AG04450 (cell line): ENCODE results near the gene FAIM. TPM values are rescaled to one million over a fixed set of nuclear protein-coding genes. Genes with fewer than 3 reads are reported as not detected.
"Not testable (repeated sequence)": the region's sequence is repeated elsewhere in the genome, so short reads cannot be mapped to it uniquely, and the experiment has no call there.

Experiments used
- CTCF ChIA-PET: fragments of 300-600, 350-600 bp; formaldehyde crosslinking; extraction: SDS; loops from one replicate; lab custom pipeline; 2022; ENCODE audit warnings: antibody characterized with exemption, inconsistent platforms; lab: Charles Lee
- POLR2A ChIA-PET: fragments of 350-600 bp; formaldehyde crosslinking; extraction: SDS; loops from one replicate; lab custom pipeline; 2021; ENCODE audit warnings: antibody characterized with exemption, inconsistent platforms; lab: Yijun Ruan, JAX
- DNase-seq: peaks from one replicate; pipeline ENCODE4 v3.0.0-alpha.2; 2011; ENCODE audit warnings: low read depth, low spot score
- H3K27ac ChIP-seq: one replicate; pipeline ENCODE4 v1.5.1; 2012; ENCODE audit warnings: low read depth, low read length, control low read depth
- H3K27me3 ChIP-seq: one replicate; pipeline ENCODE4 v1.6.0; 2012; ENCODE audit warnings: low read length; ENCODE audit not compliant: control insufficient read depth, insufficient read depth
- H3K4me3 ChIP-seq: 2 replicates; pipeline ENCODE4 v1.5.1; 2011; ENCODE audit warnings: mild to moderate bottlenecking, low read depth, low read length, control low read depth
- H3K9me3 ChIP-seq: 2 replicates; pipeline ENCODE4 v1.5.1; 2012; ENCODE audit warnings: low read length; ENCODE audit not compliant: control insufficient read depth, insufficient read depth
- CTCF ChIP-seq: IDR thresholded peaks from 2 replicates; pipeline ENCODE4 v1.5.1; 2011; ENCODE audit warnings: low read depth, low read length, control low read depth, inconsistent platforms
- polyA plus RNA-seq: library from polyadenylated mRNA; depleted of rRNA; stranded (reverse); fragments of >200 nt; gene quantifications from 2 replicates; pipeline ENCODE4 v1.2.3, GENCODE V29; 2011

Gene FAIM
- polyA plus RNA-seq, 1 experiment: 5.7 TPM

GRCh38 chr3:138598534-138598933, 10.0 kb upstream of the FAIM start:
- CTCF ChIA-PET: interaction anchor here (0.6 to 5.7 kb wide), 5 partner anchors 40 to 513 kb away, joined by 3 to 72 read pairs (median 5); no protein-coding TSS in a partner anchor
- POLR2A ChIA-PET: interaction anchor here (1.6 kb wide), 1 partner anchor 10 kb away, joined by 4 read pairs; the partner anchor contains the start of gene FAIM
- H3K4me3 ChIP-seq: no peak overlapping the region

DNA sequence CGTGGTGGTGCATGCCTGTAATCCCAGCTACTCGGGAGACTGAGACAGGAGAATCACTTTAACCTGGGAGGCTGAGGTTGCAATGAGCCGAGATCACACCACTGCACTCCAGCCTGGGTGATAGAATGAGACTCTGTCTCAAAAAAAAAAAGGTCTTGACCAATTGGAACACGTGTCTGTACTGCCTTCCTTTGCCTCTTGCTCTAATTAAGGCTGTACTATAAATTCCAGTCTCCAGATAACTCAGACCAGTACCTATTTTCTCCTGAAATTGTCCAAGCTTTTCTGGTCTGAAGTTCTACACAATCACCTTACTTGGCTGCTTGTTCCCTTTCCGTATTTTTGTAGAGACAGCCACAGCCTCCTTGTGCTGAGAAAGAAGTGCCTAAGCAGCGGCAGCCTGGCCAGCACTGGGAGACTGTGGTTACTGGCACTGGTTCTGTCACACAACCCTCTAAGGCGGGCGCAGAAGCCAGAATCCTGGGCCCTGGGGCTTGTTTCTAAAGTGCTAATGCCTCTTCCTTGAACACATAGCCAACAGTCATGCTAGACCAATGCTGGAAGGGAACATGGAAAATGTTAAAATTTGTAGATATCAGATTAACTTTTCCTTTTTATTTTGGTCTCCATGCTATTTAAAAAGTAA, 8.3 kb upstream of the FAIM start:
- H3K9me3 ChIP-seq: peaks cover 10% of the 10 kb centered on the region
- no peak overlapping the region for H3K27ac ChIP-seq
- no peak for TF ChIP-seq CTCF
- H3K27me3 ChIP-seq: no peaks in the 10 kb centered on the region
- no peak for DNase-seq
- no peak overlapping the region for H3K4me3 ChIP-seq
- CTCF ChIA-PET: interaction anchor here (1.0 to 5.7 kb wide), 4 partner anchors 316 to 324 kb away, joined by 3 to 72 read pairs (median 8); no protein-coding TSS in a partner anchor
- POLR2A ChIA-PET: no interaction called here

More at GRCh38 chr3:138598534-138598933, 10.0 kb upstream of the FAIM start:
- peaks cover 10% of the 10 kb centered on the region for H3K9me3 ChIP-seq
- no peak for DNase-seq
- no peaks in the 10 kb centered on the region for H3K27me3 ChIP-seq
- no peak for TF ChIP-seq CTCF
- no peak overlapping the region for H3K27ac ChIP-seq

- POLR2A ChIA-PET, DNase-seq, H3K27ac ChIP-seq, H3K4me3 ChIP-seq, H3K27me3 ChIP-seq: not testable (repeated sequence)
- H3K9me3 ChIP-seq: peaks cover 10% of the 10 kb centered on the region
- CTCF ChIA-PET: interaction anchor here (5.7 kb wide), 1 partner anchor 314 kb away, joined by 72 read pairs; no protein-coding TSS in a partner anchor
These were observed 6.9 kb upstream of the FAIM start for GRCh38 chr3:138601661-138602060.

- POLR2A ChIA-PET, DNase-seq, H3K4me3 ChIP-seq, H3K27ac ChIP-seq, H3K27me3 ChIP-seq: not testable (repeated sequence)
- CTCF ChIA-PET: interaction anchor here (0.6 to 1.5 kb wide), 3 partner anchors 311 to 332 kb away, joined by 4 to 14 read pairs (median 5); no protein-coding TSS in a partner anchor
- peaks cover 10% of the 10 kb centered on the region for H3K9me3 ChIP-seq
These were observed 4.4 kb upstream of the FAIM start for GRCh38 chr3:138604106-138604595.

- H3K9me3 ChIP-seq: no peaks in the 10 kb centered on the region
- no peak overlapping the region for H3K4me3 ChIP-seq
- ChIA-PET CTCF (interaction anchor here (1.5 to 2.9 kb wide), 3 partner anchors 15 to 313 kb away, joined by 12 to 18 read pairs (median 12); partner anchors contain the start of gene CEP70), POLR2A (interaction anchor here (1.6 to 2.3 kb wide), 3 partner anchors 16 to 306 kb away, joined by 8 to 11 read pairs (median 10); partner anchors contain the start of gene CEP70)
- H3K27ac ChIP-seq: no peak overlapping the region
- no peak for DNase-seq
- H3K27me3 ChIP-seq: no peaks in the 10 kb centered on the region
- no peak for TF ChIP-seq CTCF
These were observed 1.3 kb downstream of the FAIM start for GRCh38 chr3:138609898-138610266.

GRCh38 chr3:138615462-138615861, 6.9 kb downstream of the FAIM start:
- TF ChIP-seq CTCF: no peak
- Histone ChIP-seq H3K4me3 (no peak overlapping the region), H3K27me3 (no peaks in the 10 kb centered on the region), H3K27ac (no peak overlapping the region), H3K9me3 (no peaks in the 10 kb centered on the region)
- ChIA-PET POLR2A (no interaction called here), CTCF (interaction anchor here (1.2 to 1.7 kb wide), 4 partner anchors 11 to 321 kb away, joined by 3 to 7 read pairs (median 4); no protein-coding TSS in a partner anchor)
- no peak for DNase-seq
